T follicular helper cell (primary cell): ENCODE results near the gene ARMC3.

Experiments used
- DNase-seq: peaks from one replicate; pipeline ENCODE4 v3.0.0-alpha.2; 2020; ENCODE audit warnings: low read depth

ARMC3 gene

GRCh38 chr10:22992621-22993020 is 64.8 kb downstream of the ARMC3 start:
- no peak for DNase-seq

- no peak for DNase-seq
These were observed 65.5 kb downstream of the ARMC3 start for GRCh38 chr10:22993314-22993713.

- DNase-seq: no peak
These were observed 69.2 kb downstream of the ARMC3 start for GRCh38 chr10:22997096-22997495.

GRCh38 chr10:22998091-22998490 is 70.2 kb downstream of the ARMC3 start:
- no peak for DNase-seq

GRCh38 chr10:22999942-23000341 is 72.1 kb downstream of the ARMC3 start:
- DNase-seq: no peak

GRCh38 chr10:23001901-23002516 is 74.2 kb downstream of the ARMC3 start:
- no peak for DNase-seq

- DNase-seq: no peak
These were observed 77.3 kb downstream of the ARMC3 start for GRCh38 chr10:23005150-23005549.

GRCh38 chr10:23013581-23014335 is 85.9 kb downstream of the ARMC3 start:
- DNase-seq: no peak

GRCh38 chr10:23015021-23015707 is 87.3 kb downstream of the ARMC3 start:
- no peak for DNase-seq

GRCh38 chr10:23016636-23017035 is 88.8 kb downstream of the ARMC3 start:
- no peak for DNase-seq

GRCh38 chr10:23019633-23020032 is 91.8 kb downstream of the ARMC3 start:
- DNase-seq: no peak

GRCh38 chr10:23021430-23021829 is 93.6 kb downstream of the ARMC3 start:
- DNase-seq: no peak

- no peak for DNase-seq
These were observed 96.1 kb downstream of the ARMC3 start for GRCh38 chr10:23024002-23024401.

- DNase-seq: no peak
These were observed 103.5 kb downstream of the ARMC3 start for GRCh38 chr10:23031318-23031717.

GRCh38 chr10:23034790-23035189 is 106.9 kb downstream of the ARMC3 start:
- no peak for DNase-seq

- no peak for DNase-seq
These were observed 107.7 kb downstream of the ARMC3 start for GRCh38 chr10:23035569-23035968.

GRCh38 chr10:23037152-23037551 is 109.3 kb downstream of the ARMC3 start:
- DNase-seq: no peak

GRCh38 chr10:23037561-23037960 is 109.7 kb downstream of the ARMC3 start:
- no peak for DNase-seq

- DNase-seq: no peak
These were observed 110.3 kb downstream of the ARMC3 start for GRCh38 chr10:23038172-23038571.

GRCh38 chr10:23040002-23040401 is 112.1 kb downstream of the ARMC3 start:
- no peak for DNase-seq

- no peak for DNase-seq
These were observed 118.2 kb downstream of the ARMC3 start for GRCh38 chr10:23046027-23046426.

- no peak for DNase-seq
These were observed 119.6 kb downstream of the ARMC3 start for GRCh38 chr10:23047201-23048050.
